ENCODE measurements around the gene OR2AG2. TPM values are rescaled to one million over a fixed set of nuclear protein-coding genes. Genes with fewer than 3 reads are reported as not detected.

OR2AG2 gene
- total RNA-seq, 1 experiment from 2014 or later, result 0.18 TPM

DNA sequence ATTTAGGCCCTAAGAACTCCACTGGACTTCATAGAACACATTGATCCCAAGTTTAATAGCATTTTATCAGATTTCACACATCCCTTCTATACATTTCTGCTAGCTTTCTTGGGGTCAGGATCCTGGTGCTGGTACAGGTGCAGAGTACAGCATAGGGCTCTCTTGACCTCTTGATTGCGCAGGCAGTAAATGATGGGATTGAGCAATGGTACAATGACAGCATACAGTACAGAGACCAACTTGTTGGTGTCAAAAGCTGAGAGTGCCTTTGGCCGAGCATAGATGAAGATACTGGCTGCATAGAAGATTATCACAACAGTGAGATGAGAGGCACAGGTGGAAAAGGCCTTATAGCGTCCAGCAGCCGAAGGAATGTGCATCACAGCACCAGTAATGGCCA, 22.9 kb upstream of the OR2AG2 start:
- intact Hi-C loops (cut with micrococcal nuclease; ENCODE audit: unreplicated experiment) (no loop called here), in situ Hi-C loops (cut with HindIII; ENCODE audit: low pct_unique_long_range_greater_than_20kb, low sequenced_read_pairs) (no loop called here)
- H3K4me1 ChIP-seq (ENCODE audit: control insufficient read depth, insufficient read depth, low read length), result no peaks in the 10 kb centered on the region
- no TSS peak for BruUV-seq (replicated peaks)
- H3K4me3 ChIP-seq (ENCODE audit: low read depth in 2 of 2, low read length in 2 of 2), result no peak overlapping the region
- no peaks in the 10 kb centered on the region for H3K9me3 ChIP-seq (ENCODE audit: control insufficient read depth, insufficient read depth, low read depth, low read length)
- H3K27ac ChIP-seq (ENCODE audit: low read length), result no peak overlapping the region
- ChIA-PET POLR2A (no interaction called here), CTCF (no interaction called here)
- H3K27me3 ChIP-seq (ENCODE audit: control insufficient read depth, insufficient read depth, low read length), result peaks cover 10% of the 10 kb centered on the region; the same call in 1 of the 2 replicates
- TF ChIP-seq, protein P1, sequence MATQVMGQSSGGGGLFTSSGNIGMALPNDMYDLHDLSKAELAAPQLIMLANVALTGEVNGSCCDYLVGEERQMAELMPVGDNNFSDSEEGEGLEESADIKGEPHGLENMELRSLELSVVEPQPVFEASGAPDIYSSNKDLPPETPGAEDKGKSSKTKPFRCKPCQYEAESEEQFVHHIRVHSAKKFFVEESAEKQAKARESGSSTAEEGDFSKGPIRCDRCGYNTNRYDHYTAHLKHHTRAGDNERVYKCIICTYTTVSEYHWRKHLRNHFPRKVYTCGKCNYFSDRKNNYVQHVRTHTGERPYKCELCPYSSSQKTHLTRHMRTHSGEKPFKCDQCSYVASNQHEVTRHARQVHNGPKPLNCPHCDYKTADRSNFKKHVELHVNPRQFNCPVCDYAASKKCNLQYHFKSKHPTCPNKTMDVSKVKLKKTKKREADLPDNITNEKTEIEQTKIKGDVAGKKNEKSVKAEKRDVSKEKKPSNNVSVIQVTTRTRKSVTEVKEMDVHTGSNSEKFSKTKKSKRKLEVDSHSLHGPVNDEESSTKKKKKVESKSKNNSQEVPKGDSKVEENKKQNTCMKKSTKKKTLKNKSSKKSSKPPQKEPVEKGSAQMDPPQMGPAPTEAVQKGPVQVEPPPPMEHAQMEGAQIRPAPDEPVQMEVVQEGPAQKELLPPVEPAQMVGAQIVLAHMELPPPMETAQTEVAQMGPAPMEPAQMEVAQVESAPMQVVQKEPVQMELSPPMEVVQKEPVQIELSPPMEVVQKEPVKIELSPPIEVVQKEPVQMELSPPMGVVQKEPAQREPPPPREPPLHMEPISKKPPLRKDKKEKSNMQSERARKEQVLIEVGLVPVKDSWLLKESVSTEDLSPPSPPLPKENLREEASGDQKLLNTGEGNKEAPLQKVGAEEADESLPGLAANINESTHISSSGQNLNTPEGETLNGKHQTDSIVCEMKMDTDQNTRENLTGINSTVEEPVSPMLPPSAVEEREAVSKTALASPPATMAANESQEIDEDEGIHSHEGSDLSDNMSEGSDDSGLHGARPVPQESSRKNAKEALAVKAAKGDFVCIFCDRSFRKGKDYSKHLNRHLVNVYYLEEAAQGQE (IDR thresholded peaks at IDR 0.05; ENCODE audit: insufficient read depth in 1 of 2, low read depth in 2 of 2, low read length in 1 of 2), result no peak
- TF ChIP-seq, protein P2, sequence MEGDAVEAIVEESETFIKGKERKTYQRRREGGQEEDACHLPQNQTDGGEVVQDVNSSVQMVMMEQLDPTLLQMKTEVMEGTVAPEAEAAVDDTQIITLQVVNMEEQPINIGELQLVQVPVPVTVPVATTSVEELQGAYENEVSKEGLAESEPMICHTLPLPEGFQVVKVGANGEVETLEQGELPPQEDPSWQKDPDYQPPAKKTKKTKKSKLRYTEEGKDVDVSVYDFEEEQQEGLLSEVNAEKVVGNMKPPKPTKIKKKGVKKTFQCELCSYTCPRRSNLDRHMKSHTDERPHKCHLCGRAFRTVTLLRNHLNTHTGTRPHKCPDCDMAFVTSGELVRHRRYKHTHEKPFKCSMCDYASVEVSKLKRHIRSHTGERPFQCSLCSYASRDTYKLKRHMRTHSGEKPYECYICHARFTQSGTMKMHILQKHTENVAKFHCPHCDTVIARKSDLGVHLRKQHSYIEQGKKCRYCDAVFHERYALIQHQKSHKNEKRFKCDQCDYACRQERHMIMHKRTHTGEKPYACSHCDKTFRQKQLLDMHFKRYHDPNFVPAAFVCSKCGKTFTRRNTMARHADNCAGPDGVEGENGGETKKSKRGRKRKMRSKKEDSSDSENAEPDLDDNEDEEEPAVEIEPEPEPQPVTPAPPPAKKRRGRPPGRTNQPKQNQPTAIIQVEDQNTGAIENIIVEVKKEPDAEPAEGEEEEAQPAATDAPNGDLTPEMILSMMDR (IDR thresholded peaks at IDR 0.05), result no peak
- TF ChIP-seq SIN3A (IDR thresholded peaks at IDR 0.05; ENCODE audit: borderline replicate concordance, insufficient read depth, low read depth, low read length) (no peak), TCF7L2 (IDR thresholded peaks at IDR 0.05; ENCODE audit: low read depth, low read length) (no peak), POLR2AphosphoS5 (IDR thresholded peaks at IDR 0.05; ENCODE audit: low read depth, low read length) (no peak)
- H3K36me3 ChIP-seq (ENCODE audit: control insufficient read depth, insufficient read depth, low read length), result no peaks in the 10 kb centered on the region
- ATAC-seq (no peak), DNase-seq (ENCODE audit: low read depth, low spot score) (no peak)

DNA sequence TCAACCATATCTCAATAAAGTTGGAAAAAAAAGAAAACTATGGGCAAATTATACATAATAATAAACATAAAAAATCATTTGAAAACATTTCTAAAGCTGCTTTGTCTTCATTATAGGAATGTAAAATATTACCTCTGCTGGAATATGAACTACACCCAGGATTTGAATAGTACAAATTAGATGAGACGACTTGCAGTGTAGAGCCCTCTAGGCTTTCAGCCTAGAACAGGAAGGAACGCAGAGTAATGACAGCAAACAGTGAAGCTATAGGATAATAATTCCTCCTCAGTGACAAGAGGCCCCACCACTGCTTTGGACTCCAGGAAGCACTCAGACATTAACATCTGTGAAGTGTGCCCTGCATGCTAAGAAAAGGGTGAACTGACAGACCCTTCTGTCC, 18.8 kb upstream of the OR2AG2 start:
- ChIA-PET POLR2A (no interaction called here), CTCF (no interaction called here)
- BruUV-seq (replicated peaks), result no TSS peak
- no peak overlapping the region for H3K4me3 ChIP-seq (ENCODE audit: low read depth in 2 of 2, low read length in 2 of 2)
- ATAC-seq (no peak), DNase-seq (ENCODE audit: low read depth, low spot score) (no peak)
- no peak overlapping the region for H3K27ac ChIP-seq (ENCODE audit: low read length)
- no peaks in the 10 kb centered on the region for H3K9me3 ChIP-seq (ENCODE audit: control insufficient read depth, insufficient read depth, low read depth, low read length)
- no peaks in the 10 kb centered on the region for H3K36me3 ChIP-seq (ENCODE audit: control insufficient read depth, insufficient read depth, low read length)
- no peaks in the 10 kb centered on the region for H3K4me1 ChIP-seq (ENCODE audit: control insufficient read depth, insufficient read depth, low read length)
- H3K27me3 ChIP-seq (ENCODE audit: control insufficient read depth, insufficient read depth, low read length), result peaks cover 4% of the 10 kb centered on the region; the same call in 1 of the 2 replicates
- TF ChIP-seq SIN3A (IDR thresholded peaks at IDR 0.05; ENCODE audit: borderline replicate concordance, insufficient read depth, low read depth, low read length) (no peak), TCF7L2 (IDR thresholded peaks at IDR 0.05; ENCODE audit: low read depth, low read length) (no peak), POLR2AphosphoS5 (IDR thresholded peaks at IDR 0.05; ENCODE audit: low read depth, low read length) (no peak)
- TF ChIP-seq, protein P1 (IDR thresholded peaks at IDR 0.05; ENCODE audit: insufficient read depth in 1 of 2, low read depth in 2 of 2, low read length in 1 of 2), result no peak
- TF ChIP-seq, protein P2 (IDR thresholded peaks at IDR 0.05), result no peak
- in situ Hi-C loops (cut with HindIII; ENCODE audit: low pct_unique_long_range_greater_than_20kb, low sequenced_read_pairs) (no loop called here), intact Hi-C loops (cut with micrococcal nuclease; ENCODE audit: unreplicated experiment) (no loop called here)

Measured in Panc1 (cell line).